ENCODE data around the gene FAM118B. TPM values are rescaled to one million over a fixed set of nuclear protein-coding genes. Genes with fewer than 3 reads are reported as not detected.

Gene FAM118B
- total and polyA plus RNA-seq, 8 donors, result 6.9 to 50.7 (median 23.5) TPM

DNA sequence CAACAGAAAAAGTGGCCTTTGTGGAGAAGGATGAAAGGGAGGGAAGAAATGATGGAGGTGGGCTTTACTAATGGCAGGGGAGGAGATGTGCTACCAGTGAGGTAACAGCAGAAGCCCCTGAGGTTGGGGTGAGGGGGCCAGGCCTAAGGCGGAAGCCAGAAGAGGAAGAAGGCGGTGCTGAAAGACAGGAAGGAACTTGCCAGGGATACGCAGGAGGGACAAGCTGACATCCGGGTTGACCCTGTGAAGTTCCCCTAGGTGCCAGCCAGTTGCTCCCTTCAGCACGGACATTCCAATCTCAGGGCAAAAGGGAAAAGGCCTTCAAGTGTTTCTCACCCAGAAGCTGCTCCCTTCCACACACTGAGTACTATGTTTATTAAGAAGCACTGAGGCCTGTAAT is 69.0 kb downstream of the FAM118B start:
- WGBS, 5 donors, result 53 to 93% (median 79%) methylated on average over 5 of the region's 5 CpGs
- H3K27me3 ChIP-seq, result no peaks in the 10 kb centered on the region
- H3K36me3 ChIP-seq, result peaks cover 9 to 32% (median 26%) of the 10 kb centered on the region in 4 donors
- H3K9me3 ChIP-seq, result no peaks in the 10 kb centered on the region
- H3K27ac ChIP-seq, result peak overlapping the region in 2 of 5 donors; percentile 40 to 91
- intact Hi-C loops (cut with DNase I; ENCODE audit: low total_unique reads), result no loop called here
- no peak overlapping the region for H3K4me3 ChIP-seq
- TF ChIP-seq EP300 (IDR thresholded peaks at IDR 0.05), result no peak
- TF ChIP-seq POLR2AphosphoS5 (IDR thresholded peaks at IDR 0.05), result no peak
- TF ChIP-seq, protein P1, sequence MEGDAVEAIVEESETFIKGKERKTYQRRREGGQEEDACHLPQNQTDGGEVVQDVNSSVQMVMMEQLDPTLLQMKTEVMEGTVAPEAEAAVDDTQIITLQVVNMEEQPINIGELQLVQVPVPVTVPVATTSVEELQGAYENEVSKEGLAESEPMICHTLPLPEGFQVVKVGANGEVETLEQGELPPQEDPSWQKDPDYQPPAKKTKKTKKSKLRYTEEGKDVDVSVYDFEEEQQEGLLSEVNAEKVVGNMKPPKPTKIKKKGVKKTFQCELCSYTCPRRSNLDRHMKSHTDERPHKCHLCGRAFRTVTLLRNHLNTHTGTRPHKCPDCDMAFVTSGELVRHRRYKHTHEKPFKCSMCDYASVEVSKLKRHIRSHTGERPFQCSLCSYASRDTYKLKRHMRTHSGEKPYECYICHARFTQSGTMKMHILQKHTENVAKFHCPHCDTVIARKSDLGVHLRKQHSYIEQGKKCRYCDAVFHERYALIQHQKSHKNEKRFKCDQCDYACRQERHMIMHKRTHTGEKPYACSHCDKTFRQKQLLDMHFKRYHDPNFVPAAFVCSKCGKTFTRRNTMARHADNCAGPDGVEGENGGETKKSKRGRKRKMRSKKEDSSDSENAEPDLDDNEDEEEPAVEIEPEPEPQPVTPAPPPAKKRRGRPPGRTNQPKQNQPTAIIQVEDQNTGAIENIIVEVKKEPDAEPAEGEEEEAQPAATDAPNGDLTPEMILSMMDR (IDR thresholded peaks at IDR 0.05), result no peak
- no peak for TF ChIP-seq POLR2A (IDR thresholded peaks at IDR 0.05)
- H3K4me1 ChIP-seq, result peaks cover 8 to 45% (median 24%) of the 10 kb centered on the region in 4 donors
- peak in 1 of 2 donors; percentile 28 for DNase-seq

DNA sequence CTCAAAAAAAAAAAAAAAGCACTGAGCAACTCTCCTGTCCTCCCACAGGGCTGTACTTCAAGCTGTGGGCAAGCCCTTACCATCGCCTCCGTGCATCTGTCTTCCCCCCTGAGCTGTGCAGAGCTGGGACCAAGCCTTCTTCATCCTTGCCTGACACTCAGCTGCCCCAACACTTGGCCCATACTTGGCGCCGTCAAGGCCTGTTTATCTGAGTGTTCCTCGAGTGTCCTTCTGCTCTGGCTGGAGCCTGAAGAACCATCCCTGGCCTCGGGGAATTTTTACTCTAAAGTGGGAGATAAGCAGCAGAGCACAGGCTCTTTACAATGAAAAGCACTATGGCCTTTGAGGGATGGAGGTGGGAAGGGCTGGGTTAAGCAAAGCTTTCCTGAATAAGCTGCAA is 69.7 kb downstream of the FAM118B start:
- no peaks in the 10 kb centered on the region for H3K27me3 ChIP-seq

DNA sequence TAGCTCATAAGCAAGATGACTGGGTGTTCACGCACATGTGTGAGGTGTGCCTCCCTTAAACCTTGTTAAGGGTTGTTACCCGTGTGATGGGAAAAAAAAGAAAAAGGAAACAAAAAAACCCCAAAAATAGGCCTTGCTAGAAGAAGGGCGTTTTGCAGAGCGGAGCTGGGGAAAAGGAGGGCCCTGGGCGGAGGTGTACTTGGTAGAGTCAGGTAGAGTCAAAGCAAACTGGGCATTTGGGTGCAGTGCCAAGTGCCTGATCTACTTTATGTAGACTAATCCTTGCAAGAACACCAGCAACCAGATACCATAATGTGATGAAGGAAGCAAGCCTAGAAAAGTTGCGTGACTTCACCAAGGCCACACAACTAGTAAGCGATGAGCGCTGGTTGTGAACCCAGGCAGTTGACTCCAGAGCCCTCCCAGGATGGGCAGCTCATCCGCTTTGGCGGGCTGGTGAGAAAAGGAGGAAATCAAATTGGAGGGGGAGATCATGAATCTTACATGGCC is 70.1 kb downstream of the FAM118B start:
- Histone ChIP-seq H3K36me3 (peaks cover 9 to 21% (median 16%) of the 10 kb centered on the region in 4 donors), H3K4me3 (peak overlapping the region in 3 of 4 donors; percentile 69 to 81 (median 79)), H3K27me3 (no peaks in the 10 kb centered on the region), H3K27ac (peak overlapping the region in 4 of 5 donors; percentile 90 to 100 (median 94)), H3K4me1 (peaks cover 8 to 47% (median 24%) of the 10 kb centered on the region in 4 donors), H3K9me3 (no peaks in the 10 kb centered on the region)
- 92 to 96% (median 92%) methylated on average over 10 of the region's 10 CpGs for WGBS, 5 donors
- TF ChIP-seq POLR2A (IDR thresholded peaks at IDR 0.05) (no peak), EP300 (IDR thresholded peaks at IDR 0.05) (no peak), POLR2AphosphoS5 (IDR thresholded peaks at IDR 0.05) (no peak)
- TF ChIP-seq, protein P1 (IDR thresholded peaks at IDR 0.05), result no peak
- intact Hi-C loops (cut with DNase I; ENCODE audit: low total_unique reads), result no loop called here
- no peak for DNase-seq

More for the DNA sequence above, 69.7 kb downstream of the FAM118B start:
- Histone ChIP-seq H3K4me1 (peaks cover 8 to 47% (median 24%) of the 10 kb centered on the region in 4 donors), H3K36me3 (peaks cover 9 to 25% (median 19%) of the 10 kb centered on the region in 4 donors), H3K9me3 (no peaks in the 10 kb centered on the region), H3K4me3 (no peak overlapping the region), H3K27ac (peak overlapping the region in 2 of 5 donors; percentile 40 to 91)
- DNase-seq, result no peak
- TF ChIP-seq, protein P1 (IDR thresholded peaks at IDR 0.05), result no peak
- TF ChIP-seq POLR2A (IDR thresholded peaks at IDR 0.05), result no peak
- TF ChIP-seq EP300 (IDR thresholded peaks at IDR 0.05), result no peak
- TF ChIP-seq POLR2AphosphoS5 (IDR thresholded peaks at IDR 0.05), result no peak
- intact Hi-C loops (cut with DNase I; ENCODE audit: low total_unique reads), result no loop called here
- 81 to 87% (median 83%) methylated on average over 6 of the region's 6 CpGs for WGBS, 5 donors

DNA sequence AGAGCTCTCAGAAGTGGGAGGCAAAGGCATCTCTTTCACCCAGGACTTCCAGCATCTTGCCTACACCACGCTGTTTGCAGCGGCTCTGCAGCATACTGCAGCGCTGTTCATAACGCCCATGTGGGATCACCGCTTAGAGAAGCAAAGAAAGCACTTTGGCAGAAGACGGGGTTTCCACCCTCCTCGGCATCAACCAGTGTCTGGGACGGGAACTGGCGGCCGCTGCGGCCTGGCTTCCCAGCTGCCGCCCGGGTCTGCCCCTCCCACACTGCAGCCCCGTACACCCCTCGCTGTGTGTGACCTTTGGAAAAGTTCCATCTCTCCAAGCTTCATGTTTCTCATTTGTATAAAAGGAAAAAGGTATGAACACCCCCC is 70.8 kb downstream of the FAM118B start:
- H3K4me1 ChIP-seq, result peaks cover 8 to 47% (median 24%) of the 10 kb centered on the region in 4 donors
- H3K9me3 ChIP-seq, result no peaks in the 10 kb centered on the region
- H3K27me3 ChIP-seq, result no peaks in the 10 kb centered on the region
- 0 to 5% (median 1%) methylated on average over 8 to 15 of the region's 15 CpGs for whole genome bisulfite sequencing, 5 donors
- intact Hi-C loops (cut with DNase I; ENCODE audit: low total_unique reads), result no loop called here
- peaks cover 2 to 14% (median 12%) of the 10 kb centered on the region in 4 donors for H3K36me3 ChIP-seq
- no peak for TF ChIP-seq POLR2A (IDR thresholded peaks at IDR 0.05)
- peak overlapping the region; percentile 69 to 88 (median 80) for H3K4me3 ChIP-seq
- peak; percentile 34 to 81 for DNase-seq
- H3K27ac ChIP-seq, result peak overlapping the region; percentile 90 to 100 (median 91)

Data from stomach (tissue), 9 donors.